ENCODE data around the gene SKIDA1.

SKIDA1 gene

GRCh38 chr10:21515361-21516241, 9.9 kb downstream of the SKIDA1 start:
- no peak for DNase-seq

GRCh38 chr10:21514818-21515351, 10.6 kb downstream of the SKIDA1 start:
- no peak for DNase-seq

- DNase-seq: no peak
Observed at GRCh38 chr10:21514129-21514817, 11.2 kb downstream of the SKIDA1 start.

GRCh38 chr10:21513405-21513788, 12.1 kb downstream of the SKIDA1 start:
- no peak for DNase-seq

- no peak for DNase-seq
Observed at GRCh38 chr10:21512573-21513404, 12.7 kb downstream of the SKIDA1 start.

- DNase-seq: no peak
Observed at GRCh38 chr10:21511946-21512572, 13.4 kb downstream of the SKIDA1 start.

- no peak for DNase-seq
Observed at GRCh38 chr10:21511095-21511570, 14.3 kb downstream of the SKIDA1 start.

GRCh38 chr10:21510241-21511094, 15.0 kb downstream of the SKIDA1 start:
- DNase-seq: no peak

- DNase-seq: no peak
Observed at GRCh38 chr10:21509341-21510240, 15.9 kb downstream of the SKIDA1 start.

GRCh38 chr10:21508706-21509331, 16.7 kb downstream of the SKIDA1 start:
- no peak for DNase-seq

GRCh38 chr10:21507150-21507549, 18.3 kb downstream of the SKIDA1 start:
- DNase-seq: no peak

- DNase-seq: no peak
Observed at GRCh38 chr10:21506351-21506750, 19.1 kb downstream of the SKIDA1 start.

GRCh38 chr10:21505711-21506278, 19.7 kb downstream of the SKIDA1 start:
- no peak for DNase-seq

GRCh38 chr10:21503542-21503941, 21.9 kb downstream of the SKIDA1 start:
- no peak for DNase-seq

- no peak for DNase-seq
Observed at GRCh38 chr10:21502348-21502740, 23.1 kb downstream of the SKIDA1 start.

- no peak for DNase-seq
Observed at GRCh38 chr10:21501731-21502347, 23.6 kb downstream of the SKIDA1 start.

- no peak for DNase-seq
Observed at GRCh38 chr10:21501091-21501490, 24.4 kb downstream of the SKIDA1 start.

- DNase-seq: no peak
Observed at GRCh38 chr10:21500578-21500910, 24.9 kb downstream of the SKIDA1 start.

Measured in NCI-H748 treated with DMSO at 0.1 percent for 48 hours (cell line).